ENCODE measurements around the gene OR2J3. TPM values are rescaled to one million over a fixed set of nuclear protein-coding genes. Genes with fewer than 3 reads are reported as not detected.

OR2J3 gene
- polyA plus RNA-seq, 1 experiment: not detected

Other genes with a start within 250 kb of the OR2J3 start
- gene TRIM27, start 184.1 kb upstream of the OR2J3 start, polyA plus RNA-seq (2011; rRNA removed): 62.0 and 73.8 TPM in 2 replicates
- 0.63 and 0.77 TPM in 2 replicates for gene ZNF311, start 102.7 kb upstream of the OR2J3 start, polyA plus RNA-seq (2011; rRNA removed)
- gene OR2W1, start 62.9 kb upstream of the OR2J3 start, polyA plus RNA-seq (2011; rRNA removed): not detected in 2 replicates
- gene OR2B3, start 20.7 kb upstream of the OR2J3 start, polyA plus RNA-seq (2011; rRNA removed): not detected in 2 replicates
- not detected in 2 replicates for gene OR2J1, start 8.6 kb upstream of the OR2J3 start, polyA plus RNA-seq (2011; rRNA removed)
- not detected in 2 replicates for gene OR2J2, start 62.8 kb downstream of the OR2J3 start, polyA plus RNA-seq (2011; rRNA removed)
- gene OR14J1, start 193.6 kb downstream of the OR2J3 start, polyA plus RNA-seq (2011; rRNA removed): not detected in 2 replicates

Data from AG04450 (cell line).